Stimulated activated CD4-positive, alpha-beta T cell treated with anti-CD3 and anti-CD28 coated beads, Interleukin-2, amount 100 ng/mL, for 4 hours (primary cell): ENCODE data around the gene BAIAP2L1.

Experiments
- DNase-seq: peaks from one replicate; pipeline ENCODE4 v3.0.0-alpha.2; 2020; ENCODE audit warnings: low read depth

The BAIAP2L1 gene

DNA sequence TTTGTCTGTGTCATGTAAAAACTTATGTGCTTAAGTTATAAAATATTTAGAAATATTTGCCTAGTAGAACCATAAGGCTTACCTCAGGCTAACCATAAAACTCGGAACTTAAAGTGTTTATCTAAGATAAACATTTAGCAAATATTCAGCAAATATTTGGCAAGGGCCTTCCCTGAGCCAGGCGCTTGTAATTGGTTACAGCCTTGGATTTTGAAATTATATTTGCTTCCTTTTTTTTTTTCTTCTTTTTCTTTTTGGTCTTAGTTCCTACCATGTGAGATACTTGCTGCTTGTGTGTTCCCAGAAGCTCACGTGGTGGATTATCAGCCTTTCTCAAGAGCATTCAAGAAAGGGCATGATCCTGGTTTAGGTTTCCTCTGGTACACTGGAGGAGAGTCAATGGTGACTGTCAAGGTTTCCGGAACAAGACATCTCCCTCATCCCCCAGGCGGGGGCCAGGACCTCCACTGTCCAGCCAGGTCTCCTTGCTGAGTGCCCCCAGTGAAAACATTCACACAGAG lies 124.6 kb downstream of the BAIAP2L1 start:
- DNase-seq, result no peak

DNA sequence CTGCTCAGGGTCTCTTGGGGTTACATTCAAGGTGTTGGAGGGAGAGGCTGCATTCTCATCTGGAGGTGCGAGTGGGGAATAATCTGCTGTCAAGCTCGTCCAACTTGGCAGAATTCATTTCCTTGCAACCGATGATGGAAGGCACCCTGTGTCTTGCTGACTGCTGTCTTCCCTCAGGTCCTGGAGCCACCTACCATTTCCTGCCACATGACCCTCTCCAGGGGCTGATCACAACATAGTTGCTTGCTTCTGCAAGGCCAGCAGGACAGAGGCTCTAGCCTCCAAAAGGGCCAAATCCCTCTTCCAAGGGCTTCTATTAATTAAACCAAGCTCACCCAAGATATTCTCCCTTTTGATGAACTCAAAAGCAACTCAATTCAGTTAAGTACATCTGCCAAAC lies 133.6 kb downstream of the BAIAP2L1 start:
- no peak for DNase-seq

DNA sequence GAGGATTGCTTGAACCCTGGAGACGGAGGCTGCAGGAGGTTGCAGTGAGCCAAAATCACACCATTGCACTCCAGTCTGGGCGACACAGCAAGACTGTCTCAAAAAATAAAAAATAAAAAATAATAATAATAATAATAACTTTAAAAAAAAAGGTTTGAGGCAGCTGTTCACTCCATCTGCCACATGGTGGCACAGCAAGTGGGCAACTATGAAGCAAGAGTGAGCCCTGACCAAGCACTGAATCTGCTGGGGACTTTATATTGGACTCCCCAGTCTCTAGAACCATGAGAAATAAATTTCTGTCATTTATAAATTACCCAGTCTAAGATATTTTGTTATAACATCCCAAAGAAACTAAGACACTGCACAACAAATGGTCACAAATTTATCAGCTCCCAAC lies 134.1 kb downstream of the BAIAP2L1 start:
- no peak for DNase-seq

DNA sequence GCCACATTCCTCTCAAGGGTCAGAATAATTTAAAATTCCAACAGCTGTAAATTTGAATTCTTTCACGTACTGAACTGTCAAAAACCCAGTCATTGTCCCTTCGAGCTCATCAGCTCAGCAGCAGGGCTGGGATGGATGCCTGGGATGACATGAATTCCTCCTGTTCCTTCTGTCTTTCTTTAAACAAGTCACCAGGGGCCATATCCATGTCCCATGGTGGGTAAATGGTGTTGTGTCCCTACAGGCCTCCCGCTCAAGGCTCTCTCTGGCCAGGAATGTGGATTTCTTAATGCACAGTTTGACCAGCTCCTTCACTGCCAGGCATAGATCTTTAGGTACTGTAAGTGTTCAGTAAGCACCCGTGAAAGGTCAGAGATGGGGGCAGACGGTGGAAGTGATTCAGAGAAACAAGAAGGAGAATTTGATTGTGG lies 135.0 kb downstream of the BAIAP2L1 start:
- DNase-seq, result no peak

DNA sequence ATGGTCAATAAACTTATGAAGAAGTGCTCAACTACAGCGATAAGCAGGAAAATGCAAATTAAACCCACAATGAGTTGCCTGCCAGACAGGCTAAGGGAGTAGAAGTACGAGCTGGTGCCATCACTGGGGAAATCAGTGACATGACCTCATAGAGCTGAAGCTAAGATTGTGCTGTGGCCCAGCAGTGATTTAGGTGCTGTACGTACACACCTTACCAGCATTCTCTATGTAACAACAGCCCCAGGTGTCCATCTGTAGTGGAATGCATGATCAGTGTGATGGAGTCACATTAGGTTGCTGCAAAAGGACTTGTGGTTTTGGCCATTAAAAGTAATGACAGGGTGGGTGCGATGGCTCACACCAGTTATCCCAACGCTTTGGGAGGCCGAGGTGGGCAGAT lies 143.2 kb downstream of the BAIAP2L1 start:
- no peak for DNase-seq

DNA sequence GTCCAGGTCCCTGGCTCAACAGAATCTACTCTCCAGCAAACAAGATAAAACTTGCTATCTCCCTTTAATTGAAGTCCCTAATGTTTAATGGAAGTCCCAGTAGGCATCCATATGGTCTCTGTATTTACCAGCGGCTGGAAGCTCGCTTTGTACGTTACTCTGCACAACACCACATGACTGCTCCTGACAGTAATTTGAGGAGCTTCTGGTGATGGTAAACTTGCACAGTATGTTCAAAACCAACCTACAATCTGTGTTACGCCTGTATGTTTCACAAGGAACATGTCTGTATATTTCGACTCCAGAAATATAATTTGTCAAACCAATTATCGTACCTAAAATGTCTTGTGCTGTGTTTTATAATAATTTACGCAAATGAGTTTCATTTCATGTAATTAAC lies 144.5 kb downstream of the BAIAP2L1 start:
- DNase-seq, result no peak

DNA sequence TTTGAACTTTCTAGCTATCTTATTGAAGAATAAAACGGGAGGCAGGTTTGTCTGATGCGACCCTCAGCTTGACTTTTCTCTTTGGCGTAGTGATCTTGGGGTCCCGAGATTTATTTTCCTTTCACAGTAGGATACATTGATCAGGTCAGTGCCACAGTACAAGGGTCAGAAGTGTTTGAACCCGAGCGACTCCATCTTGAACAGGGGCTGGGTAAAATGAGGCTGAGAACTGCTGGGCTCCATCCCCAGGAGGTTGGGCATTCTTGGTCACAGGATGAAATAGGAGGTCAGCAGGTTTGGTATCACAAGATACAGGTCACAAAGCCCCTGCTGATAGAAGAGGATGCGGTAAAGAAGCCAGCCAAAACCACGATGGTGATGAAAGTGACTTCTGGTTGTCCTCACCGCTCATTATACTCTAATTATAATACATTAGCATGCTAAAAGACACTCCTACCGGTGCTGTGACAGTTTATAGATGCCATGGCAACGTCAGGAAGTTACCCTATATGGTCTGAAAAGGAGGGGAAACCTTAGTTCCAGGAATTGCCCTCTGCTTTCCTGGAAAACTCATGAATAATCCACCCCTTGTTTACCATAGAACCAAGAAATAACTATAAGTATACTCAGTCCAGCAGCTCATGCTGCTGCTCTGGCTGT lies 145.8 kb downstream of the BAIAP2L1 start:
- DNase-seq, result no peak

DNA sequence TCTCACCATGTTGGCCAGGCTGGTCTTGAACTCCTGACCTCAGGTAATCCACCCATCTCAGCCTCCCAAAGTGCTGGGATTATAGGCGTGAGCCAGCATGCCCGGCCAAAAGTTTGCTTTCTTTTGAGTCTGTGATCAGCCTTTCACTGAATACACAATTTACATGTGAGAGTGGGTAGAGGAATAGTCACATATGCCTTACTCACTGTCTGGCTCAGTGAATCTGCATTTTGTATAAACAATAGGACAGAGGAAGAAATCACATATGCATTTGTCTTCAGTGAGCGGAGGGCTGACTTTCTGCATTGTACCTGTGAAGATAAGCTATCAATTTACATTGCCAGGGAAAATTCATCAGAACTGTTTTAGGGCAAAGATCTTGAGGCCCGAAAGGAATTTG lies 146.4 kb downstream of the BAIAP2L1 start:
- no peak for DNase-seq

DNA sequence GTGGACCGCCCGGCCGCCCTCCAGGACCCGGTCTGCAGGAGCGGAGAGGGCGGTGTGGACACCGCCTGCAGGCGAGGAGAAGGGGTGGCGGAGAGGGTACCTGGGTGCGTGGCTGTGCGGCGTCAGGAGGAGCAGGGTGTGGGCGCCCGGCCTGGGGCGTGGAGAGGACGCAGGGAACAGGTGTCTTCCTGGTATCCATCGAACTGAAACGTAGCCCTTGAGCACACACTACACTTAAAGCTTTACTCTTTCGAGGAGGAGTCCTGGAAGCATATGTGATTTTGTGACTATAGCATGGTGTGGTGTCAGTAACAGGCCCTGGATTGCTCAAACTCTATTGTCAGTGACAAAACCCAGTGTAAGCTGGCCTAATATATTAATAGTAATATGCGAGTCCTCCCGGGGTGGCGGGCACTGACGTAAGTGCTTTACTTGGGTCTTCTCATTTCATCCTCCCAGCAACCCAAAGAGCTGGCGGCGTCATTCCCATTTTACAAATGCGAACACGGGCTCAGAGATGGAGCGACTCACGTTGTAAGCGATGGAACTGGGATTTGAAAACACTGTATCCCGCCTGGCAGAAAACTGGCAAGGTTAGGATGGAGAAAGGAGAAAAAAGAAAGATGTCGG lies 148.3 kb downstream of the BAIAP2L1 start:
- no peak for DNase-seq

DNA sequence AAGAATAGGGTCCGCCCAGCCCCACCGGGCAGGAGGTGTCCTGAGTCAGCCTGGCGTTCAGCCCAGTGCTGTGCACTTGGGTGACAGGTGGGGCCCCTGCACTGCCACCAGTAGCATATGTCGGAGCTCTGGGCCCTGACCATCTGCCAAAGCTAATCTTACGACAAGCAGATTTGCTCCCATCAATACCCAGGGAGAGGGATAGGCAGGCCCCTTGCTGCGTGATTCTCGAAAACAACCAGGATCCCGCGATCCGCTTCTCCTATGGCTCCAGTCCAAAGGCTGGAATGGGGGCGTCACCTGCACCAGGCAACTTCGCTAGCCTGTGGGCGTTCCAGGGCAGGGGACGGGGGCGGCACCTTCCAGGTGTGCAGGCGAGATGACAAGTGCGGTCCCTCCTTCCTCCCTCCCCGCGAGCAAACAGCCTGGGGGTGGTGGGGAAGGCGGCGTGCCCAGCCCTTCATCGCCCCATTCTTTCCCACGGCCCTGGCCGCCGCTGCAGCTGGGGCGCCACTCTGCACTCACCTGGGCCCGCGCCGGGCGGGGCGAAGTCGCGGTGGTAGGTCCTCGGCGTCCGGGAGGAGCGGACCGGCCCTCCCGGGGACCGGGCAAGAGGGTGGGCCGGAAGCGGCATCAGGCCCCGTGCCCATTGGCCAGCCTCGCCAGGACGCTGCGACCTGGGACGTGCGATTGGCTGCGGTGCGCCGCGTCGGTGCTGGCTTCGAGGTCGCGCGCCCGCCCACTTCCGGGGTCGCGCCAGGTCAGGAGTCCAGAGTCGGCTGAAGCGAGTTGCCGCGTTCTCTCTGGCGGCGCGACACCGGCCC lies 149.1 kb downstream of the BAIAP2L1 start, which contains the start of gene TECPR1:
TECPR1 (minus strand) TSS at position 632 of the 824 bp plus-strand sequence. CDS start 6,086 bp downstream, outside the sequence.
- DNase-seq, result peak; percentile 66

DNA sequence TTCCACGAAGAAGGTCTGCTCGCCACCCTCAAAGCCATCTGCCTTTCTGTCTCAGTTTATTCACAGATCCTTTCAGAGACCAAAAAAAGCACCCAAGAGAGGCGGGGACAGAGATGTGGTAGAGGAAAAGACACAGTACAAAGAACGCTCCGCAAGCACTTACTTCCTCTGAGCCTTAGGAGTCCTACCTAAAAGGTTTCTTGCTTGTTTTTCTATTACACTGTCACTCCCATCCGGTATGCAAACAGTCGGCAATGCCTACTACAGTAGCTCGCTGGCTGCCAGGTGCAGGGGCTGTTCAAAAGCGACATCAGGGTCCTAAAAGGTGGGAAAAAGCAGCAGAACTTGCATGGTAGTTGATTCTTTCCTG lies 149.7 kb downstream of the BAIAP2L1 start:
- peak; percentile 14 for DNase-seq

DNA sequence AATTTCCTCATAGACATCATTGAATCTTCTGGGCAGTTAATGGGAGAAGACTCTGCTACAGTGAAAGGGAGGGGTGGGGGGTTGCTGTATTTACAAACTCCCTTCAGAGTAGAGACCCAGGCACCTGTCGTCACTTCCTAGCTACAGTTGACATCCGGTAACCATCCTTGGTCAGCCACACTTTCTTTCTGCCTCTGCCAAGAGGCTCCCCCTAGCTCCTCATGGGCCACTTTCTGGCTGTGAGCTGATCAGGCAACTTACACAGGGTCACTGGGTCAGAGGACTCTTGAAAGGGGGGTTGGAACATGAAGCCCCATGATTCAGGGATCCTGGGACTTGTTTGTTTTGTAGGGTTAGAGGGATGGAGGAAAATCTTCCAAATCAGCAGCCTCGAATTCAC lies 150.1 kb downstream of the BAIAP2L1 start:
- DNase-seq, result no peak

DNA sequence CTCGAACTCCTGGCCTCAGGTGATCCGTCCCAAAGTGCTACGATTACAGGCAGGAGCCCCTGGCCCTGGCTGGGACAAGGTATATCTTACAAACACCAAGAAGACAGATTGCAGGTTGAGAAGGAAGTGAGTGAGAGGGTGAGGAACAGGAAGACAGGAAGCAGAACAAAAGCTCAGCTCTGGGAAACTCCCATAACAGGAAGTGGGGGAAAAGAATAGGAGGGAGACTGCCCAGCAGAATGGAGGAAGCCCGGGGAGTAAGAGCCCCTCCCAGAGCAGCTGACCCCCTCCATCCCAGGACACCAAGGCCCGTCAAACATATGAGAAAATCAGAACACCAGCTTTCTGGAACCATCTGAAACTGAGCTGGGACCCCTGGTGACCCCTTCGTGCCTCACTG lies 151.8 kb downstream of the BAIAP2L1 start:
- DNase-seq, result no peak

DNA sequence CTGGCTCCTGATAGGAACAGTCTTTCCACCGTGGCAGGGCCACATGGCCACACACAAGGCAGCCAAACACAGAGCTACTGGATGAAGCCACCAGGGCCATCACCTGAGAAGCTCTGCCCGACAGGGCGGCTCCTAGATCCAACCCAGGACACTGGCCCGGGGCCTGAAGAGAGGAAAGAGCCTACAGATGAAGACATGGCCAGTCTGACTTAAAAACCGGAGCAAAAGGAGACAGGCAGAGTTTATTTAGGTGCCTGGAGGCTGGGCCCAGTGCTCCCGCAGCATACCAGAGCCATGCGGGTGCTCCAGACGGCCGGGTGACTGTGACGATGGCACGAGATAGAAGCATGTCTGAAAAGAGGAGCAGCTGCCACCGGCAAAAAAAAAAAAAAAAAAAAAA lies 152.7 kb downstream of the BAIAP2L1 start:
- no peak for DNase-seq

DNA sequence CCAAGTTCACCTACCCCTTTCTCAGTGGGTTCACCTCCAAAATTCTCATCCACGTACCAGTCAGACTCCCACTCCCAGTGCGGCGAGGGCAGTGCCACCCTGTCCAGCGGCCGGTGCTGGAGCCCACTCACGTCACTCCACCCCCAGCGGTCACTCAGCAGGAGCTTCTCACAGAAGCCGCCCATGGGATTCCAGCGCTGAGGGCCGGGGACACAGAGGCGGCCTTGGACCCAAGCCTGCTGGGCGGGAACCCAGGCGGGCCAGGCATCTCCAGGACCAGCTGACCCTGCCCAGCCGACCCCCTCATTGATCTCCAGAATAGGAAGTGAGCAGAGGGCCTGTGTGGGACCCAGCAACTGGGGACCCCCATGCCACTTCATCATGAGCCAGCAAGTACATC lies 156.0 kb downstream of the BAIAP2L1 start:
- no peak for DNase-seq

DNA sequence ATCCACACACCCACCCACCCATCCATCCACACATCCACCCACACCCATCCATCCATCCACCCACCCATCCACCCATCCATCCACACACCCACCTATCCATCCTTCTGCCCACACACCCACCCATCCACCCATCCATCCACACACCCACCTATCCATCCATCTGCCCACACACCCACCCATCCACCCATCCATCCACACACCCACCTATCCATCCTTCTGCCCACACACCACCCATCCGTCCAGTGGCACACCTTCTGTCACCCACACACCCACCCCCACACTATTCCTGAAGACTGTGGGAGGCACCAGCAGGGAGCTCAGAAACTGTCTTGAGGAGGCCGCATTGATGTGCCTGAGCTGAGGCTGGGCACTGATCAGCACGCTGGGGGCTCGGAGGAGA lies 158.0 kb downstream of the BAIAP2L1 start:
- no peak for DNase-seq

DNA sequence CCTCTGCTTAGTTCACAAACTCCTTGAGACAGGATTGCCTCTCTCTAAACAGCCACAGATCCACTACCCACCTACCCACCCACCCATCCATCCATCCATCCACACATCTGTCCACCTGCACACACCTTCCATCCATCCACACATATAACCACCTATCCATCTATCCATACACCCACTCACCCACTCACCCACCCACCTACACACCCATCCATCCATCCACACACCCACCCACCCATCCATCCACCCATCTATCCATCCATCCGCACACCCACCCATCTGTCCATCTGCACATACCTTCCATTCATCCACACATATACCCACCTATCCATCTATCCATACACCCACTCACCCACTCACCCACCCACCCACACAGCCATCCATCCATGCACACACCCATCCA lies 158.5 kb downstream of the BAIAP2L1 start:
- no peak for DNase-seq

DNA sequence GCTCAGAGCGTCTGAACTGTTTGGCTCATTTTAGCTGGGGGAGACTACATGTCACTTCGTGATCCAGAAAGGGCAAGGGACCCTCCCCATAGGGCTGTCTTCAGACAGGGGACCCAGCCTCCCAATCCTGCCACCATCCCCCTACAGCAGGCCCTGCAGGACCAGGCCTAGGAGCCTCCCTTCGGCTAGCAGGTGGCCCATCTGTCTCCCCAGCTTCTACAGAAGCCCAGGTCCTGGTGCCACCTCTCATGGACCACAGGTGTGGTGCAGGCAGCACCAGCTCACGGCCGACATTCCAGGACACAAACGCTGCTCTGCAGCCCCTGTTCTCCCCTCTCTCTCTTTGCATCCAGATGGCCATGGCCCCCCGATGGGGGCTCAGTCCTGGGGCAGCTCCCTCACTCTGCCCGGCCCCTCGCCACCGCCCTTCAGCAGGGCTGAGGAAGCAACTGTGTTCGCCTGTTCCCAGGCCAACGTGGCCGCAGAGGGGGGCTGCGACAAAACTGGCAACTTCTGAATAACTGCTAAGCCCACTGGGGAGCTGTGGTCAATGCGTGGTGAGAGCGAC lies 159.1 kb downstream of the BAIAP2L1 start:
- DNase-seq, result no peak
